HG02759 (cell line): ENCODE measurements around the gene GRAMD1B.

Experiments
- ATAC-seq: cut with Tn5 transposase; IDR thresholded peaks from one replicate; pipeline ENCODE4 v1.9.1; 2021; ENCODE audit warnings: mild to moderate bottlenecking, moderate library complexity; ENCODE audit not compliant: unreplicated experiment

GRAMD1B gene

GRCh38 chr11:123622576-123622975 is 192.5 kb downstream of the GRAMD1B start:
- no peak for ATAC-seq

- ATAC-seq: no peak
These were observed 194.9 kb downstream of the GRAMD1B start for GRCh38 chr11:123624974-123625373.

- ATAC-seq: no peak
These were observed 199.0 kb downstream of the GRAMD1B start for GRCh38 chr11:123628936-123629683.

GRCh38 chr11:123630126-123630608 is 200.1 kb downstream of the GRAMD1B start:
- ATAC-seq: no peak

GRCh38 chr11:123640029-123640428 is 210.0 kb downstream of the GRAMD1B start:
- no peak for ATAC-seq

GRCh38 chr11:123640677-123641494 is 210.8 kb downstream of the GRAMD1B start:
- peak; percentile 83 for ATAC-seq

GRCh38 chr11:123641495-123641840 is 211.4 kb downstream of the GRAMD1B start:
- no peak for ATAC-seq

GRCh38 chr11:123642435-123642834 is 212.4 kb downstream of the GRAMD1B start:
- no peak for ATAC-seq

- no peak for ATAC-seq
These were observed 215.4 kb downstream of the GRAMD1B start for GRCh38 chr11:123645286-123645975.

GRCh38 chr11:123650901-123651300 is 220.8 kb downstream of the GRAMD1B start:
- ATAC-seq: no peak

- no peak for ATAC-seq
These were observed 222.5 kb downstream of the GRAMD1B start for GRCh38 chr11:123652599-123652998.

- ATAC-seq: no peak
These were observed 223.4 kb downstream of the GRAMD1B start for GRCh38 chr11:123653483-123653826.

- ATAC-seq: peak; percentile 31
These were observed 223.9 kb downstream of the GRAMD1B start for GRCh38 chr11:123653827-123654565.

GRCh38 chr11:123654566-123655081 is 224.6 kb downstream of the GRAMD1B start, which contains the start of gene SCN3B:
Gene SCN3B, minus strand, starts transcription at chr11:123654624. Its CDS starts 823 bp downstream, at chr11:123653801.
- peak; percentile 78 for ATAC-seq

GRCh38 chr11:123659311-123659710 is 229.2 kb downstream of the GRAMD1B start:
- no peak for ATAC-seq

GRCh38 chr11:123659965-123660364 is 229.9 kb downstream of the GRAMD1B start:
- ATAC-seq: peak; percentile 68

- ATAC-seq: no peak
These were observed 235.2 kb downstream of the GRAMD1B start for GRCh38 chr11:123665306-123665705.

GRCh38 chr11:123670081-123670480 is 240.0 kb downstream of the GRAMD1B start:
- no peak for ATAC-seq

GRCh38 chr11:123671534-123671933 is 241.5 kb downstream of the GRAMD1B start:
- no peak for ATAC-seq

- ATAC-seq: no peak
These were observed 242.5 kb downstream of the GRAMD1B start for GRCh38 chr11:123672568-123672967.
